ENCODE measurements around the gene LRRC8C. TPM values are rescaled to one million over a fixed set of nuclear protein-coding genes. Genes with fewer than 3 reads are reported as not detected.

Gene LRRC8C
- total and polyA plus RNA-seq, 8 donors, result 8.3 to 11.6 (median 9.2) TPM

- H3K4me1 ChIP-seq, result peaks cover 0 to 17% of the 10 kb centered on the region in 2 donors
- no peak for TF ChIP-seq CTCF (IDR thresholded peaks at IDR 0.05)
- intact Hi-C loops (cut with DNase I), result no loop called here
- no peak overlapping the region for H3K4me3 ChIP-seq
- H3K27me3 ChIP-seq, result no peaks in the 10 kb centered on the region
- no peaks in the 10 kb centered on the region for H3K36me3 ChIP-seq
- no peak for DNase-seq
- no peaks in the 10 kb centered on the region for H3K9me3 ChIP-seq
- ATAC-seq, result no peak
- H3K27ac ChIP-seq, result no peak overlapping the region
Observed at GRCh38 chr1:89596698-89597097, 36.2 kb upstream of the LRRC8C start.

GRCh38 chr1:89598450-89599331 lies 34.2 kb upstream of the LRRC8C start:
- Histone ChIP-seq H3K9me3 (no peaks in the 10 kb centered on the region), H3K27me3 (no peaks in the 10 kb centered on the region), H3K4me1 (no peaks in the 10 kb centered on the region), H3K36me3 (no peaks in the 10 kb centered on the region), H3K4me3 (no peak overlapping the region), H3K27ac (no peak overlapping the region)
- peak; percentile 45 to 70 for TF ChIP-seq CTCF (IDR thresholded peaks at IDR 0.05)
- ATAC-seq, result peak; percentile 89
- intact Hi-C loops (cut with DNase I), result no loop called here
- peak in 2 of 4 donors; percentile 34 to 42 for DNase-seq

- intact Hi-C loops (cut with DNase I), result no loop called here
- TF ChIP-seq CTCF (IDR thresholded peaks at IDR 0.05), result no peak
- H3K4me3 ChIP-seq, result no peak overlapping the region
Observed at GRCh38 chr1:89599332-89599630, 33.6 kb upstream of the LRRC8C start.

GRCh38 chr1:89600451-89601224 lies 32.3 kb upstream of the LRRC8C start:
- DNase-seq, result no peak
- Histone ChIP-seq H3K4me3 (no peak overlapping the region), H3K36me3 (no peaks in the 10 kb centered on the region), H3K9me3 (no peaks in the 10 kb centered on the region), H3K27ac (no peak overlapping the region), H3K27me3 (no peaks in the 10 kb centered on the region), H3K4me1 (peaks cover 4% of the 10 kb centered on the region in 2 donors)
- intact Hi-C loops (cut with DNase I), result loop anchor here in 1 of 2 donors (5.0 kb wide), 1 partner anchor 118 kb away; no protein-coding TSS in a partner anchor
- ATAC-seq, result no peak
- no peak for TF ChIP-seq CTCF (IDR thresholded peaks at IDR 0.05)

More at GRCh38 chr1:89599332-89599630, 33.6 kb upstream of the LRRC8C start:
- ATAC-seq (no peak), DNase-seq (no peak)
- H3K36me3 ChIP-seq, result no peaks in the 10 kb centered on the region
- no peak overlapping the region for H3K27ac ChIP-seq
- no peaks in the 10 kb centered on the region for H3K27me3 ChIP-seq
- no peaks in the 10 kb centered on the region for H3K4me1 ChIP-seq
- H3K9me3 ChIP-seq, result no peaks in the 10 kb centered on the region

GRCh38 chr1:89602871-89603404 lies 30.0 kb upstream of the LRRC8C start:
- intact Hi-C loops (cut with DNase I), result loop anchor here in 1 of 2 donors (5.0 kb wide), 1 partner anchor 121 kb away; no protein-coding TSS in a partner anchor
- Histone ChIP-seq H3K36me3 (no peaks in the 10 kb centered on the region), H3K4me1 (peaks cover 8 to 14% of the 10 kb centered on the region in 2 donors), H3K27ac (no peak overlapping the region), H3K4me3 (no peak overlapping the region), H3K9me3 (no peaks in the 10 kb centered on the region), H3K27me3 (no peaks in the 10 kb centered on the region)
- ATAC-seq (no peak), DNase-seq (no peak)
- no peak for TF ChIP-seq CTCF (IDR thresholded peaks at IDR 0.05)
